Neural progenitor cell (in vitro differentiated cells): Measurements from ENCODE around the gene DDX25.

ENCODE experiments used
- CTCF ChIP-seq: fragments of 200-600 bp; sonication (generic); IDR thresholded peaks from 2 replicates; pipeline ENCODE4 v1.5.1; 2017; ENCODE audit warnings: antibody characterized with exemption, mild to moderate bottlenecking
- EZH2 ChIP-seq: fragments of 200-600 bp; sonication (generic); IDR thresholded peaks from 2 replicates; pipeline ENCODE4 v1.6.1; 2017; ENCODE audit warnings: antibody characterized with exemption, mild to moderate bottlenecking, moderate library complexity

DNA sequence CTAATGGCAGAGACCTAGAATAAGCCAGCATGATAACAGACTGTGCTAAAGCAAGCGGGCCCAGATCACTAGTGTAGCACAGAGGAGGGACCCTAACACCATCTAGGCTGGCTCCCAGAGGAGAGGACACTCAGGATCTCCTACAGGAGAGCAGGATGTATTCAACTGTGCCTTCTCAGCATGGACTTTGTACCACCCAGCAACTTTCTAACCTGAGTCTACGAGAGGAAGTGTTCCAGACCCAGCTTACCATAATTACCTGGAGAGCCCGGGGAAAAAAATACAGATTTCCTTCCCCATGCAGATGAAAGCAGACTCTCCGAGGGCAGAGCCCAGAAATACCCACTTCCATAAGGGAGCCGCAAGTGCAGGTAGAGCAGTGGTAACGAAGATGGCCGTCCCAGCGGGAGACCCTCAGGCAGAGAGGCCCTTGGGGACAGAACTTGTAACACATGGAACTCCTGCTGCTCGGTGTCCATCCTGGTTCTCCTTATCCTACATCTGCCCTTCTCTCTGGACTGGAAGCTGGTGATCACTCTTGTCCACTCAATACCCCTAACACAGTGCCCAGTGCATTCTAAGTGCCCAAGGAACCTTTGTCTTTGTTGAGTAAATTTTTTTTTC, 20.2 kb downstream of the DDX25 start:
- TF ChIP-seq CTCF: no peak
- no peak for TF ChIP-seq EZH2
